ENCODE measurements around the gene CDPF1.

- TF ChIP-seq CTCF (IDR thresholded peaks at IDR 0.05) (no peak), POLR2A (IDR thresholded peaks at IDR 0.05) (no peak)
Observed at GRCh38 chr22:46260038-46260437, 9.9 kb upstream of the CDPF1 start.
